Epidermal melanocyte (primary cell): Measurements from ENCODE around the gene LGI2.
"Not testable (repeated sequence)": the region's sequence is repeated elsewhere in the genome, so short reads cannot be mapped to it uniquely, and the experiment has no call there.

Experiments used
- DNase-seq: peaks from one replicate; pipeline ENCODE4 v3.0.0; 2011; ENCODE audit warnings: low spot score; ENCODE audit not compliant: insufficient read length

The LGI2 gene

DNA sequence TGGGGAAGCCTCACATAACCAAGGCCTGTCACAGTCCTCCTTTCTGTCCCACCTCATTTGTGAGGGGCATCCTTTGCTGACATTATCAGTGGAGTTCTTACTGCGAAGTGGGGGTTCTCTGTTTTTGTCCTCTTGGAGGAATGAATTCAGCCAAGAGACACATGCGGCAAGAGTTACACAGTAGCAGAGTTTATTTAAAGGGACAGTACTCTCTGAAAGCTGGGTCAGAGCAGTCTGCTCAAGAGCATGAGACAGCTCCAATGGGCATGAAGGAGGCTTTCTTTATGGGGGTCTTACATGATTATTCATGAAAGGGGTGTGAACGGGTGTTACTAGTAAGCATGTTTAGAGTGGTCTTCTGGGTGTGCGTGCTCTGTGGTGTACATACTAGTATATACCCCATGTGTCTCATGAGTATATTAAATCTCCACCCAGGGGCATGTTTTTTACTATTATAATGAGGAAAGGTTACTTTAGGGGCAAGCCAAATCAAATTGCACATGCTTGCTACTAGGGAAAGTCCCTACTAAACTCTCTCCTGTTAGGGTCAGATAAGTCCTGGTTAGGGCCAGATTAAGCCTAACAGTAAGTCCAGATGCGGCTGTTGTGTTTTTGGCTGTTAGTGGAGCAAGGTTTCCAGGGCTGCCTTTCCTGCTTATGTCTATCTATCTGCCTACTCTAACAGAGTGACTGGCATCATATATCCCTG lies 19.8 kb upstream of the LGI2 start:
- DNase-seq, result no peak

- DNase-seq, result no peak
Observed at GRCh38 chr4:25043548-25043947, 12.8 kb upstream of the LGI2 start.

DNA sequence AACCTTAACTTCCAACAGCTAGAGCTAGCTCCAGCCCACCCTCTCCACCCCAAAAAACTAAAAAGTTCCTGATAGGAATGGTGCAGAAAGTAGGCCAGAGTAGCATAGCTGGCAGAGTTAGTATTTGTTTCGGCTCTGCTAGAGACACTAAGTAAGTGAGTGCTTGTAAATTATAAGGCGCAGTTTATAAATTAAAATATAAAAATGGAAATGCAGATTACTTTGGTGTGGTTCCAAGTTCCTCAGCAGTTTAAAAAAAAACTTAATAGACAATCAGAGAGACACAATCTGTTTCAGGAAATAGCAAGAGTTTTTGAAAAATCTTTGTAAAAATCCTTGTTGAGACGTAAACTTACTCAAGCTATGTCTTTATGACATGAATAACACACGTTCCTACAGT lies 2.8 kb upstream of the LGI2 start:
- no peak for DNase-seq

- DNase-seq, result no peak
Observed at GRCh38 chr4:25032126-25032525, 1.4 kb upstream of the LGI2 start.

DNA sequence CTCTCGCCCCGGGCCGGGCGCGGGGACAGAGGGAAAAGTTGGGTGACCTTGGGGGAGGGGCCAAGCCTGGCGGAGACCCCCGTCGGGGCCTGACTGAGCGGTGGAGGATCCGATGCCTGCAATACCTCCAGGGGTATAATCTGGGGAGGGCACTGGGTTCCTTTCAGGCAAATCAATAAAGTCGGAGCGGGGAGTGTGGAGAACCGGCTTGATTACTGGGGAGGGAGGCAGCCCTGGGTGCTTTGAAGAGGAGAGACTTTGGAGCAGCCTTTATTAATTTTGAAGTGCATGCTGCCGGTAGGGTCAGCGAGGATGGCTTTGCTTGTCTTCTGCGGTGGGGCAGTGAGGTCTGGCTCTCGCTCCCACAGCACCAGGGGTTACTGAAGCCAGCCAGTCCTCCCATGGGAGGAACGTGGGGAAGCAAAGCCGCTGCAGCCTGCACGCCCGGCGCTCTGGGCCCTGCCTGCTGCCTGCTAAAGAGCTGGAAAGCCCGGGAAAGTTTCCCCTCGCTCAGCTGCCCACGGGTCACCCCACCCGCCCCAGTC lies 403 bp upstream of the LGI2 start:
- DNase-seq, result no peak

GRCh38 chr4:25029479-25030276 lies 1.1 kb downstream of the LGI2 start:
- DNase-seq, result no peak

GRCh38 chr4:25028851-25029250 lies 1.9 kb downstream of the LGI2 start:
- DNase-seq, result no peak

GRCh38 chr4:25022766-25023165 lies 8.0 kb downstream of the LGI2 start:
- DNase-seq, result no peak

- DNase-seq, result no peak
Observed at GRCh38 chr4:25021216-25021615, 9.5 kb downstream of the LGI2 start.

DNA sequence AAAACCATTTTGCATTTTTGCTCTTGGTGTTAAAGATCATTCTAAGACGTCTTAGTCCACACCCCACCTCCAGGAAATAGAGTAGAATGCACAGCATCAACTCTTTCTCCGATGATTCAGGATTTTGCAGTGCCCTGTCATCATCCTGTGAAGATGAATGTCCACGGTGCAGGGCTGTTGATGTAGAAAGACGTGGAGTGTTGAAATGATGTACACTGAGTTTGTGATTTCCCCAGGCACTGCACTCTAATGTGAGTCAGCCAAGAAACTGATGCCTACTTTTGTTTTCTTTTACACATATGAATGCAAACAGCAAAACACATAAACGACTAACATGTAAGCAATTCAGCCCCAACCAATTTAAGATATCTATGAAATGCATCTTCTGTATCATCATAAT lies 10.5 kb downstream of the LGI2 start:
- DNase-seq, result no peak

GRCh38 chr4:25019501-25019900 lies 11.2 kb downstream of the LGI2 start:
- DNase-seq, result no peak

GRCh38 chr4:25015012-25015411 lies 15.7 kb downstream of the LGI2 start:
- no peak for DNase-seq

DNA sequence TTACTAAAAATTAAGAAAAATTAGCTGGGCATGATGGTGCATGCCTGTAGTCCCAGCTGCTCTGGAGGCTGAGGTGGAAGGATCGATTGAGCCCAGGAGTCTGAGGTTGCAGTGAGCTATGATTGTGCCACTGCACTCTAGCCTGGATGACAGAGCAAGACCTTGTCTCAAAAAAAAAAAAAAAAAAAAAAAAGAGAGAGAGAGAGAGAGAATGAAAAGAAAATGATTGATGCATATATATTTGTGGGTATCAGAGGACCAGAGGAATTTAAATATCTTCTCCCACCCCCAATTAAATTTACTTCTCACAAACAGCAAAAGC lies 16.1 kb downstream of the LGI2 start:
- DNase-seq, result not testable (repeated sequence)

DNA sequence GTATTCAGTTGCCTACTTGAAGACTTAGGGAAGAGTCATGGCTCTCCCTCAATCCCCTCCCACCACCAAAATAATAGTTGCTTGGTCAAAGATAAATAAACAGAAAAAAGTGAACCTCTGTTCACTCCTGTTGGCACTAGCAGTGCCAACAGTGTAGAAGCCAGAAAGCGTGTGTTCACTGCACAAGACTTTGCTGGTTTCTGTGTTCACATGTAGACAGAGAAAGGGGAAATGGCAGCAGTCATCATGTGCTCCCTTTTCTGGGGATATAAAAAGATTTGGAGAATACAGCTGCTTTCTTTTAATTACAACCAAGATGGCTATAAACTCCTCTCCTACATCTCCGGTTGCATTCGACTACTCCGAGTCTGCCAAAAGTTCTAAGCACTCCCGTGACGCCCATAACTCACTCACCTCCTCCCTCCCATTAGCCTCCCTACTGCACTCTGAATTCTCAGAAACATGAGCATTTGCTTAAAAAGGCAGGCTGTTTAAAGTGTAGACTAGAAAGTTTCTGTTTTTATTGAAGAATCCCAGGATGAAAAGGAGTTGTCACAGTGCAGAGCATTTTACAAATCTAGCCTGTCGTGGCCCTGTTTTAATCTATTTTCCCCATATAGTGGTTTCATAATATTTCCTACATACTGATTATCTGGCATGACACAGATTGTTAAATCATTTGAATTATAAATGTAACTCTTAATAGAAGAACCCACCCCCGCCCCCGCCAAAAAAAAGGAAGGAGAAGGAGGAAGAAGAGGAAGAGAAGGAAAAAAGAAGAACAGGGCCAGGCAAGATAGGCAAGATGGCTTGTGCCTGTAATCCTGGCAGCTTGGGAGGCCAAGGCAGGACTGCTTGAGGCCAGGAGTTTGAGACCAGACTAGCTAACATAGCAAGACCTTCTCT lies 16.7 kb downstream of the LGI2 start:
- no peak for DNase-seq

GRCh38 chr4:25012655-25013054 lies 18.1 kb downstream of the LGI2 start:
- DNase-seq, result no peak

DNA sequence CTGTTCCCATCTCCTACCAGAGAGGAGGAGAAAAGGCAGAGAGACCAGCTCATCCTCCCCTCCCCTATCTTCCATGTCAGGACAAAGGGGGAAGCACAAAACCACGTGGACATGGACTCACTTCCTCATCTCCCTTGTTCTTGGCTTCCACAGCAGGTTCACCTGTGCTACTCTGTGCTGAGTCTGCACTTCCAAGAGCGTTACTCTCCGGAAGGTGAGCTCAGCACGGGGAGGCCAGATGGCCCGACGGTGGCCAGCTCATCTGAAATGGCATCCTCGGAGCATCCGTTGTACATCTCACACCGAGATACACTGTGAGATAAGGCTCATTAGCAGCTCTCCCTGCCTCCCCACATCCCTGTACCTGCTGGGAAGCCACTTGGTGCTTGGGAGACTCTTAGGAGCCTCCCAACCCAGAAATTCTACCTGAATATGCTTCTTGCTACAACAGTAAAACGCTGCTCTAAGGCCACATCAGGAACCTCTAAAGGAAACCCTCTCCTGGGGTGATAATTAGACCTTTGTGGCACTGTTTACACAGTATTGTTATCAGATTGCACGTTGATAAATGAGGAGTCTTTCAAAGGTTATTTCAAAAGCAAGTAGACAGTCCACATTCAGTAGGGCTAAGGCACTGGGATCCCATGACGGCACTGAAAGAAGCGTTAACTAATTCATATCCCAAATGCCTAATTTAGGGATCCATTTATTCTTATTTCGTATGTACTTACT lies 19.4 kb downstream of the LGI2 start:
- DNase-seq, result no peak

DNA sequence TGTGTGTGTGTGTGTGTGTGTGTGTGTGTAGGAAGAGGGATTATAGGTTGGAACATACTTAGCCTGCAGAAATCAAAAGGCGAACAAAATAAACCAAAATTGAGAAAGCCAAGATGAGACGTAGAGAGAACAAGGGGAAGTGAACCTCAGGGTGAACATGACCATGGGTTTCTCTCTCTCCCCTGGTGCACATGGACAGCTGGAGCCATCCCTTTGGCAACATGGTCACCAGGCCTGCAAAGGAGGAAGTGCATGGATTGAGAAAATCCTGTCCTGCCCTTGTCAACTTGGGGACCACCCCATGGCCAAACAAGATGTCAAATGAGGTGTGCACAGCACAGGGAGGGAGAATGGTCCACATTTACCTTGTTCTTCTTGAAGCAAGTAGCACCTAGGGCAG lies 23.1 kb downstream of the LGI2 start:
- DNase-seq, result no peak

GRCh38 chr4:25002681-25003080 lies 28.1 kb downstream of the LGI2 start:
- no peak for DNase-seq

- DNase-seq, result no peak
Observed at GRCh38 chr4:25001509-25001908, 29.2 kb downstream of the LGI2 start.

- no peak for DNase-seq
Observed at GRCh38 chr4:25000639-25001038, 30.1 kb downstream of the LGI2 start.
